A673 (cell line): ENCODE measurements around the gene INPP5F. TPM values are rescaled to one million over a fixed set of nuclear protein-coding genes. Genes with fewer than 3 reads are reported as not detected.

Experiments
- BruUV-seq: library from RNA; stranded (reverse); fragments of 400-500 nt; replicated peaks from 2 replicates; lab custom pipeline; 2021; lab: Mats Ljungman, UMichigan
- CTCF ChIA-PET: fragments of 300-600 bp; sonication (Branson Sonifier 250); formaldehyde crosslinking; loops from one replicate; lab custom pipeline; 2022; ENCODE audit warnings: antibody characterized with exemption; lab: Charles Lee
- POLR2A ChIA-PET: fragments of 300-600 bp; sonication (Branson Sonifier 250); formaldehyde crosslinking; loops from one replicate; lab custom pipeline; 2022; ENCODE audit warnings: antibody characterized with exemption; ENCODE audit not compliant: low non-redundant PET; lab: Charles Lee
- DNase-seq: peaks from one replicate; pipeline ENCODE4 v3.0.0-alpha.2; 2015; ENCODE audit warnings: low spot score
- H3K27ac ChIP-seq: fragments of 200-600 bp; sonication (generic); 2 replicates; pipeline ENCODE4 v1.5.1; 2016; ENCODE audit warnings: mixed run types, low read depth, mild to moderate bottlenecking, mixed read lengths, antibody characterized with exemption, low read length; ENCODE audit not compliant: poor library complexity, severe bottlenecking
- H3K27me3 ChIP-seq: fragments of 200-600 bp; sonication (generic); replicated peaks from 2 replicates; pipeline ENCODE4 v1.6.1; 2017; ENCODE audit warnings: mixed run types, low read depth, mild to moderate bottlenecking, mixed read lengths, antibody characterized with exemption, low read length; ENCODE audit not compliant: insufficient read depth, poor library complexity
- H3K36me3 ChIP-seq: fragments of 200-600 bp; sonication (generic); 2 replicates; pipeline ENCODE4 v1.6.1; 2016; ENCODE audit warnings: mixed run types, mild to moderate bottlenecking, mixed read lengths, antibody characterized with exemption, low read length; ENCODE audit not compliant: insufficient read depth, poor library complexity, severe bottlenecking
- H3K4me1 ChIP-seq: fragments of 200-600 bp; sonication (generic); 2 replicates; pipeline ENCODE4 v1.6.1; 2017; ENCODE audit warnings: mixed run types, mild to moderate bottlenecking, mixed read lengths, antibody characterized with exemption, low read length; ENCODE audit not compliant: insufficient read depth, poor library complexity, severe bottlenecking
- H3K4me3 ChIP-seq: fragments of 200-600 bp; sonication (generic); 2 replicates; pipeline ENCODE4 v1.5.1; 2016; ENCODE audit warnings: low read depth, mixed run types, mild to moderate bottlenecking, mixed read lengths, low read length; ENCODE audit not compliant: poor library complexity, severe bottlenecking
- H3K9me3 ChIP-seq: fragments of 200-600 bp; sonication (generic); 2 replicates; pipeline ENCODE4 v1.6.1; 2016; ENCODE audit warnings: mixed run types, low read depth, mild to moderate bottlenecking, mixed read lengths, antibody characterized with exemption, low read length; ENCODE audit not compliant: poor library complexity, severe bottlenecking
- EZH2 ChIP-seq: fragments of 200-600 bp; sonication (generic); IDR thresholded peaks from 2 replicates; pipeline ENCODE4 v1.6.1; 2017; ENCODE audit warnings: borderline replicate concordance, low read depth, mild to moderate bottlenecking, mixed read lengths, antibody characterized with exemption, low read length; ENCODE audit not compliant: poor library complexity, severe bottlenecking
- intact Hi-C: fragments of 100-400 bp; cut with micrococcal nuclease; formaldehyde crosslinking; loops from one replicate; pipeline ENCODE4 v1.10.0; 2022; ENCODE audit not compliant: unreplicated experiment
- total RNA-seq: library from RNA; stranded (reverse); gene quantifications from 2 replicates; pipeline ENCODE4 v1.2.3, GENCODE V29; 2021
- TF ChIP-seq, protein P1 (sequence below): fragments of 300-800, 200-600 bp; sonication (generic); conservative IDR thresholded peaks from 2 replicates; pipeline ENCODE4 v1.5.1; 2017; ENCODE audit warnings: low read depth, mild to moderate bottlenecking, antibody characterized with exemption, low read length, moderate library complexity, mixed read lengths

Gene INPP5F
- total RNA-seq, 1 experiment from 2014 or later = 22.0 TPM

DNA sequence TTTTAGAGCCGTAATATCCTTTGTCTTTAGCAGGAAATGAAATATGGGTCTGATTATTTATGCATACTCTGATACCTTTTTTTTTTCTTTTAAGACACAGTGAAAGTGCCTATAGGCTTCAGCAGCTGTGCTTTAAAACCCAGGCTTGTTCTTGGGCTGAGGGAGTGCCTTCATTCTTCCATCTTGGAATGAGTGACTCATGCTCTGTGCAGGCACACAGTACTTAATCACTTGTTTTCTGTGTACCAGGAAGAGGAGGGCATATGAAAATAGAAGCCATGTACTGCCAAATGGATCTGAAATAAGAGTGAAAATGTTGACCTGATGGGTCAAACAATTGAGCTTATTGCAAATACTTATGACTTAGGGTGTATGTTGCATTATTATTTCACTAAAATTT, 12.0 kb downstream of the INPP5F start:
- no TSS peak for BruUV-seq
- DNase-seq = peak; percentile 95
- ChIA-PET POLR2A (interaction anchor here (0.6 to 1.0 kb wide), 3 partner anchors 11 to 12 kb away, joined by 3 to 6 read pairs (median 3); partner anchors contain the start of gene INPP5F), CTCF (interaction anchor here (0.9 to 1.0 kb wide), 2 partner anchors 12 to 13 kb away, joined by 4 to 8 read pairs; partner anchors contain the start of gene INPP5F)
- H3K27ac ChIP-seq = peak overlapping the region; percentile 76
- no peaks in the 10 kb centered on the region for H3K36me3 ChIP-seq
- intact Hi-C loops = no loop called here
- peak overlapping the region; percentile 6 for H3K4me3 ChIP-seq
- TF ChIP-seq, protein P1, sequence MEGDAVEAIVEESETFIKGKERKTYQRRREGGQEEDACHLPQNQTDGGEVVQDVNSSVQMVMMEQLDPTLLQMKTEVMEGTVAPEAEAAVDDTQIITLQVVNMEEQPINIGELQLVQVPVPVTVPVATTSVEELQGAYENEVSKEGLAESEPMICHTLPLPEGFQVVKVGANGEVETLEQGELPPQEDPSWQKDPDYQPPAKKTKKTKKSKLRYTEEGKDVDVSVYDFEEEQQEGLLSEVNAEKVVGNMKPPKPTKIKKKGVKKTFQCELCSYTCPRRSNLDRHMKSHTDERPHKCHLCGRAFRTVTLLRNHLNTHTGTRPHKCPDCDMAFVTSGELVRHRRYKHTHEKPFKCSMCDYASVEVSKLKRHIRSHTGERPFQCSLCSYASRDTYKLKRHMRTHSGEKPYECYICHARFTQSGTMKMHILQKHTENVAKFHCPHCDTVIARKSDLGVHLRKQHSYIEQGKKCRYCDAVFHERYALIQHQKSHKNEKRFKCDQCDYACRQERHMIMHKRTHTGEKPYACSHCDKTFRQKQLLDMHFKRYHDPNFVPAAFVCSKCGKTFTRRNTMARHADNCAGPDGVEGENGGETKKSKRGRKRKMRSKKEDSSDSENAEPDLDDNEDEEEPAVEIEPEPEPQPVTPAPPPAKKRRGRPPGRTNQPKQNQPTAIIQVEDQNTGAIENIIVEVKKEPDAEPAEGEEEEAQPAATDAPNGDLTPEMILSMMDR = no peak
- no peak for TF ChIP-seq EZH2
- H3K9me3 ChIP-seq = no peaks in the 10 kb centered on the region
- no peaks in the 10 kb centered on the region for H3K27me3 ChIP-seq
- peaks cover 73% of the 10 kb centered on the region for H3K4me1 ChIP-seq

DNA sequence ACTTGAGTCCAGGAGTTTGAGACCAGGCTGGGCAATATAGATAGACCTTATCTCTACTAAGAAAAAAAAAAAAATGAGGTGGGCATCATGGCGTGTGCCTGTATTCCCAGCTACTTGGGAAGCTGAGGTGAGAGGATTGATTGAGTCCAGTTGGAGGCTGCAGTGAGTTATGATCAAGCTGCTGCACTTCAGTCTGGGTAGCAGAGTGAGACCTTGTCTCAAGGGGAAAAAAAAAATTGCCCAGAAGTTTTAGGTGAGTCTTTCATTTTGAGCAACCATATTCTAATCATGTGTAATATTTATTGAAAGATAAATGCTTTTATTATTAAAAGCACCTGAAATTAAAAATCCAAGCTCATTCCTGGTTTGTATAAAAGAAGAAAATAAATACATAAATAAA, 13.1 kb downstream of the INPP5F start:
- TF ChIP-seq, protein P1 = no peak
- TF ChIP-seq EZH2 = no peak
- H3K9me3 ChIP-seq = no peaks in the 10 kb centered on the region
- intact Hi-C loops = no loop called here
- no peak overlapping the region for H3K4me3 ChIP-seq
- peaks cover 69% of the 10 kb centered on the region for H3K4me1 ChIP-seq
- no peak for DNase-seq
- ChIA-PET POLR2A (interaction anchor here (0.6 kb wide), 1 partner anchor 357 kb away, joined by 5 read pairs; no protein-coding TSS in a partner anchor), CTCF (no interaction called here)
- H3K27ac ChIP-seq = peak overlapping the region; percentile 76
- H3K36me3 ChIP-seq = no peaks in the 10 kb centered on the region
- no TSS peak for BruUV-seq
- no peaks in the 10 kb centered on the region for H3K27me3 ChIP-seq

DNA sequence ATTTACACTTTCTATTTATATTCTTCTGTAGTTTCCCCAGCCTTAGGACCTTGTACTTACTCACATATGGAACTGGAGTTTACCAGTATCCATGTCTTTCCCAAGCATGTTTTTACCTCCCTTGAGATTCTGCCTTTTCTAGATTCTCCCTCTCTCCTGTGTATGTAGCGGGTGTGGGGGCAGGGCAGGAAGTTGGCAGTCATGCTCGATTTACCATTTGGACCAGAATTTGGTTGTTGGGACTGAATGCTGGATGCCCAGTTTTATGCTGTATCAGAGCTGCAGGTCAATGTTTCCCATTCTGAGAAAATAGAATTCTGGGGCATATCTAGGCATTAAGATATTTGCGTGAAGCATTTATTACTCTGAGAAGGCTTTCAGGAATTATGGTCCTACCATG, 14.2 kb downstream of the INPP5F start:
- Histone ChIP-seq H3K27me3 (no peaks in the 10 kb centered on the region), H3K27ac (no peak overlapping the region), H3K9me3 (no peaks in the 10 kb centered on the region), H3K4me1 (peaks cover 58% of the 10 kb centered on the region), H3K36me3 (no peaks in the 10 kb centered on the region), H3K4me3 (no peak overlapping the region)
- CTCF ChIA-PET = no interaction called here
- intact Hi-C loops = no loop called here
- no peak for TF ChIP-seq EZH2
- TF ChIP-seq, protein P1 = no peak
- no TSS peak for BruUV-seq
- DNase-seq = no peak
- POLR2A ChIA-PET = no interaction called here
